K562 (cell line): ENCODE data around the gene SCN1A. TPM values are rescaled to one million over a fixed set of nuclear protein-coding genes. Genes with fewer than 3 reads are reported as not detected.

Source experiments
- ATAC-seq: fragments of 200-7000 bp; cut with Tn5 transposase; 3 replicates; pipeline ENCODE4 v1.9.1; 2020; ENCODE audit warnings: moderate library complexity
- BruUV-seq: library from RNA; stranded (reverse); fragments of 400-500 nt; replicated peaks from 2 replicates; lab custom pipeline; 2021; lab: Mats Ljungman, UMichigan
- CTCF ChIA-PET: fragments of 300-600 bp; formaldehyde crosslinking; extraction: SDS; loops from one replicate; lab custom pipeline; 2021; ENCODE audit warnings: low intra/inter-chr PET ratio; lab: Yijun Ruan, JAX
- POLR2A ChIA-PET: fragments of 300-600, 350-650 bp; sonication (Branson Sonifier 250); formaldehyde crosslinking; extraction: SDS; loops from one replicate; lab custom pipeline; 2021; ENCODE audit warnings: antibody characterized with exemption, inconsistent platforms; lab: Yijun Ruan, JAX
- DNase-seq, 4 experiments: peaks; one replicate each; pipeline versions ENCODE4 v3.0.0 to v3.0.0-alpha.2; 2011 to 2018; ENCODE audit warnings: low spot score in 3 of 4, mixed read lengths in 3 of 4; ENCODE audit errors: extremely low read depth in 1 of 4
- FAIRE-seq: peaks from 2 replicates; lab custom pipeline; 2011; peaks lifted over from hg19 to GRCh38; lab: Jason Lieb, UNC
- H2AFZ ChIP-seq: 2 replicates; pipeline ENCODE4 v1.6.0; 2011; ENCODE audit warnings: low read depth, low read length, control low read depth, inconsistent platforms
- H3K27ac ChIP-seq: fragments of 200-600 bp; 3 replicates; pipeline ENCODE4 v1.8.0; 2011; ENCODE audit warnings: low read depth, mild to moderate bottlenecking, control low read depth, inconsistent platforms, low read length, moderate library complexity, mixed read lengths; ENCODE audit errors: extremely low read depth
- H3K27me3 ChIP-seq, 2 experiments: fragments of 300-600 bp in 1 of 2; 2 replicates in 1 of 2; 3 replicates in 1 of 2; pipeline versions ENCODE4 v1.6.0 to v1.8.0; 2011; ENCODE audit warnings: inconsistent platforms in 2 of 2, low read length in 2 of 2, mild to moderate bottlenecking in 1 of 2, mixed read lengths in 1 of 2, moderate library complexity in 1 of 2; ENCODE audit not compliant: control insufficient read depth in 2 of 2, insufficient read depth in 2 of 2
- H3K36me3 ChIP-seq: fragments of 300-600 bp; 3 replicates; pipeline ENCODE4 v1.8.0; 2011; ENCODE audit warnings: mild to moderate bottlenecking, low read length, inconsistent platforms; ENCODE audit not compliant: control insufficient read depth, insufficient read depth
- H3K4me1 ChIP-seq, 2 experiments: fragments of 200-600 bp in 1 of 2; replicated peaks in 1 of 2; 2 replicates in 1 of 2; 3 replicates in 1 of 2; pipeline versions ENCODE4 v1.5.1 to v1.8.0; 2011; ENCODE audit warnings: inconsistent platforms in 2 of 2, low read length in 2 of 2, mild to moderate bottlenecking in 1 of 2, mixed read lengths in 1 of 2, moderate library complexity in 1 of 2; ENCODE audit not compliant: control insufficient read depth in 2 of 2, insufficient read depth in 2 of 2
- H3K4me2 ChIP-seq: 2 replicates; pipeline ENCODE4 v1.6.1; 2011; ENCODE audit warnings: low read length, control low read depth, inconsistent platforms, mixed read lengths; ENCODE audit not compliant: insufficient read depth
- H3K4me3 ChIP-seq: fragments of 200-600 bp; sonication (generic), shearing (Covaris generic); 2 replicates; pipeline ENCODE4 v1.5.1; 2016; ENCODE audit warnings: control low read depth, inconsistent platforms
- H3K79me2 ChIP-seq: fragments of 200-600 bp; 3 replicates; pipeline ENCODE4 v1.8.0; 2011; ENCODE audit warnings: low read length, inconsistent platforms; ENCODE audit not compliant: control insufficient read depth, insufficient read depth
- H3K9ac ChIP-seq, 2 experiments: 2 replicates each; pipeline versions ENCODE4 v1.6.0 to v1.6.1; 2011; ENCODE audit warnings: low read depth in 2 of 2, low read length in 2 of 2, control low read depth in 1 of 2, inconsistent platforms in 1 of 2, mild to moderate bottlenecking in 1 of 2, mixed read lengths in 1 of 2; ENCODE audit not compliant: insufficient read depth in 1 of 2
- H3K9me1 ChIP-seq: one replicate; pipeline ENCODE4 v1.6.0; 2011; ENCODE audit warnings: inconsistent platforms, mild to moderate bottlenecking, low read length, moderate library complexity; ENCODE audit not compliant: control insufficient read depth, insufficient read depth
- H3K9me3 ChIP-seq: replicated peaks from 2 replicates; pipeline ENCODE4 v1.5.1; 2011; ENCODE audit warnings: low read depth, low read length, inconsistent platforms; ENCODE audit not compliant: control insufficient read depth, insufficient read depth
- H4K20me1 ChIP-seq: replicated peaks from 2 replicates; pipeline ENCODE4 v1.6.1; 2011; ENCODE audit warnings: low read length, inconsistent platforms, mixed read lengths; ENCODE audit not compliant: control insufficient read depth, insufficient read depth
- CTCFL ChIP-seq: IDR thresholded peaks from 2 replicates; pipeline ENCODE4 v1.6.1; 2011; ENCODE audit warnings: borderline replicate concordance, low read depth, mild to moderate bottlenecking, moderate library complexity, low read length; ENCODE audit not compliant: insufficient read depth, poor library complexity, severe bottlenecking
- E2F6 ChIP-seq, 2 experiments: IDR thresholded peaks; 2 replicates each; pipeline ENCODE4 v1.6.1; 2011; ENCODE audit warnings: borderline replicate concordance in 1 of 2, control low read depth in 1 of 2, low read depth in 1 of 2, low read length in 1 of 2, mild to moderate bottlenecking in 1 of 2, mixed read lengths in 1 of 2, moderate library complexity in 1 of 2; ENCODE audit not compliant: insufficient read depth in 1 of 2, insufficient read length in 1 of 2, poor library complexity in 1 of 2, severe bottlenecking in 1 of 2; ENCODE audit errors: extremely low read depth in 1 of 2
- HCFC1 ChIP-seq: IDR thresholded peaks from 2 replicates; pipeline ENCODE4 v1.6.1; 2012; ENCODE audit warnings: low read depth, low read length, improper control_type of control experiment
- HDAC3 ChIP-seq: fragments of 450-650 bp; IDR thresholded peaks from 2 replicates; pipeline ENCODE4 v1.6.1; 2018; ENCODE audit warnings: borderline replicate concordance, mild to moderate bottlenecking, moderate library complexity; ENCODE audit not compliant: partially characterized antibody
- MAZ ChIP-seq, 2 experiments: fragments of 450-650 bp in 1 of 2; sonication (generic) in 1 of 2; formaldehyde crosslinking; IDR thresholded peaks in 1 of 2; conservative IDR thresholded peaks in 1 of 2; 2 replicates each; pipeline versions ENCODE4 v1.4.0 to v1.5.0; 2020; ENCODE audit warnings: mild to moderate bottlenecking in 1 of 2, missing genetic modification reagents in 1 of 2
- SIX5 ChIP-seq, 2 experiments: IDR thresholded peaks; 2 replicates each; pipeline ENCODE4 v1.6.1; 2011; ENCODE audit warnings: low read length in 2 of 2, borderline replicate concordance in 1 of 2, low read depth in 1 of 2, mild to moderate bottlenecking in 1 of 2, moderate library complexity in 1 of 2; ENCODE audit not compliant: insufficient read depth in 1 of 2
- in situ Hi-C: fragments of 300-500 bp; cut with MboI; formaldehyde crosslinking; loops from 4 replicates; pipeline ENCODE4 v1.15.0; 2018; ENCODE audit warnings: inconsistent platforms, mixed read lengths
- intact Hi-C: fragments of 100-400 bp; cut with micrococcal nuclease; formaldehyde crosslinking; loops from 2 replicates; pipeline ENCODE4 v1.14.2; 2022
- polyA plus RNA-seq, 8 experiments: library from polyadenylated mRNA; depleted of rRNA in 4 of 8; stranded (reverse) in 5 of 8; unstranded in 3 of 8; fragments of >200 nt; fragmentation: Nextera tagmentation in 2 of 8; fragmentation: Illumina TruSeq in 1 of 8; extraction: Ambion mirVana in 2 of 8; extraction: Trizol in 1 of 8; gene quantifications; 2 replicates each; pipeline versions ENCODE4 v1.2.1 to v1.2.3, GENCODE V29; 2011 to 2014; ENCODE audit warnings: inconsistent platforms in 1 of 8, missing spikeins in 1 of 8
- total RNA-seq, 7 experiments: library from RNA; depleted of rRNA in 6 of 7; stranded (reverse); fragments of >200 nt in 6 of 7; fragmentation: Illumina TruSeq in 2 of 7; extraction: Trizol in 2 of 7; gene quantifications; 2 replicates each; pipeline versions ENCODE4 v1.2.1 to v1.2.3, GENCODE V29; 2011 to 2021; ENCODE audit warnings: low replicate concordance in 1 of 7

The SCN1A gene
- total and polyA plus RNA-seq, 9 of the 15 experiments (the other 6 are each of a cell fraction or from before 2014, with no cell fraction given), result not detected

- H3K4me2 ChIP-seq, result no peak overlapping the region
- DNase-seq (no peak), FAIRE-seq (no peak)
- ChIA-PET CTCF (no interaction called here), POLR2A (no interaction called here)
- BruUV-seq, result no TSS peak
- intact Hi-C loops, result no loop called here
- H3K36me3 ChIP-seq, result no peaks in the 10 kb centered on the region
- H3K4me1 ChIP-seq, result no peaks in the 10 kb centered on the region
- H4K20me1 ChIP-seq, result no peaks in the 10 kb centered on the region
- no peaks in the 10 kb centered on the region for H3K79me2 ChIP-seq
- no peaks in the 10 kb centered on the region for H3K9me3 ChIP-seq
- no peaks in the 10 kb centered on the region for H3K9me1 ChIP-seq
- H3K4me3 ChIP-seq, result no peak overlapping the region
- H3K27me3 ChIP-seq, result no peaks in the 10 kb centered on the region
- in situ Hi-C loops, result no loop called here
- TF ChIP-seq HCFC1 (no peak), MAZ (CRISPR knock-in tag; conservative IDR thresholded peaks at IDR 0.05 in 1 of 2, IDR thresholded peaks at IDR 0.05 in 1 of 2) (no peak), HDAC3 (no peak), SIX5 (IDR thresholded peaks at IDR 0.05; ENCODE audit: borderline replicate concordance in 1 of 2, insufficient read depth in 1 of 2, low read depth in 1 of 2, low read length in 2 of 2) (no peak), CTCFL (peak; percentile 70), E2F6 (IDR thresholded peaks at IDR 0.05; ENCODE audit: borderline replicate concordance in 1 of 2, extremely low read depth in 1 of 2, insufficient read depth in 1 of 2, insufficient read length in 1 of 2, low read depth in 1 of 2, low read length in 1 of 2, poor library complexity in 1 of 2, severe bottlenecking in 1 of 2) (no peak)
- TF ChIP-seq, all 486 proteins: peak for 1
- Histone ChIP-seq H3K27ac (no peak overlapping the region), H2AFZ (no peak overlapping the region), H3K9ac (no peak overlapping the region)
- peak; percentile 55; the same call in 2 of the 3 replicates for ATAC-seq
Observed at GRCh38 chr2:166152064-166152463, 24.2 kb upstream of the SCN1A start.
